HEK293 (cell line): ENCODE measurements around the gene ACE2.

Experiments used
- PRDM4 ChIP-seq: fragments of 450-650 bp; formaldehyde crosslinking; IDR thresholded peaks from 2 replicates; pipeline ENCODE4 v1.5.1; 2017; ENCODE audit warnings: missing biosample characterization, missing genetic modification characterization
- SCRT2 ChIP-seq: fragments of 450-650 bp; formaldehyde crosslinking; IDR thresholded peaks from 2 replicates; pipeline ENCODE4 v1.5.1; 2016; ENCODE audit warnings: missing biosample characterization, missing genetic modification characterization
- SETDB1 ChIP-seq: IDR thresholded peaks from one replicate; pipeline ENCODE4 v1.6.1; 2017; ENCODE audit warnings: mild to moderate bottlenecking, low read length, moderate library complexity, mixed read lengths; ENCODE audit not compliant: insufficient read length
- ZNF529 ChIP-seq: fragments of 450-650 bp; formaldehyde crosslinking; IDR thresholded peaks from 2 replicates; pipeline ENCODE4 v1.5.1; 2017; ENCODE audit warnings: missing genetic modification characterization, missing biosample characterization; ENCODE audit not compliant: insufficient replicate concordance
- ZNF664 ChIP-seq: fragments of 450-650 bp; formaldehyde crosslinking; IDR thresholded peaks from 2 replicates; pipeline ENCODE4 v1.5.1; 2016; ENCODE audit warnings: missing biosample characterization, missing genetic modification characterization

GRCh38 chrX:15567886-15568616, 32.7 kb downstream of the ACE2 start:
- TF ChIP-seq PRDM4 (tag by site-specific recombination) (no peak), SCRT2 (tag by site-specific recombination) (no peak), SETDB1 (no peak), ZNF664 (tag by site-specific recombination) (no peak), ZNF529 (no peak)
